BJ (cell line): Measurements from ENCODE around the gene ZSCAN20. TPM values are rescaled to one million over a fixed set of nuclear protein-coding genes. Genes with fewer than 3 reads are reported as not detected.

ENCODE experiments used
- CTCF ChIA-PET: fragments of 350-600 bp; formaldehyde crosslinking; extraction: SDS; loops from one replicate; lab custom pipeline; 2021; ENCODE audit warnings: antibody characterized with exemption, inconsistent platforms; lab: Yijun Ruan, JAX
- POLR2A ChIA-PET: fragments of 300-600 bp; sonication (Branson Sonifier 250); formaldehyde crosslinking; extraction: SDS; loops from one replicate; lab custom pipeline; 2021; ENCODE audit warnings: antibody characterized with exemption; lab: Charles Lee
- DNase-seq: peaks from one replicate; pipeline ENCODE4 v3.0.0-alpha.2; 2011; ENCODE audit warnings: low read depth
- H3K27me3 ChIP-seq: 2 replicates; pipeline ENCODE4 v1.6.0; 2011; ENCODE audit warnings: low read length; ENCODE audit not compliant: control insufficient read depth, insufficient read depth
- H3K36me3 ChIP-seq: 2 replicates; pipeline ENCODE4 v1.5.1; 2011; ENCODE audit warnings: low read length; ENCODE audit not compliant: control insufficient read depth, insufficient read depth
- H3K4me3 ChIP-seq: 2 replicates; pipeline ENCODE4 v1.5.1; 2011; ENCODE audit warnings: low read depth, mild to moderate bottlenecking, control low read depth, low read length
- polyA plus RNA-seq: library from polyadenylated mRNA; depleted of rRNA; stranded (reverse); fragments of >200 nt; gene quantifications from 2 replicates; pipeline ENCODE4 v1.2.3, GENCODE V29; 2011
- TF ChIP-seq, protein P1 (sequence below): IDR thresholded peaks from 2 replicates; pipeline ENCODE4 v1.5.1; 2011; ENCODE audit warnings: low read depth, mild to moderate bottlenecking, control low read depth, inconsistent platforms, low read length, moderate library complexity; ENCODE audit not compliant: insufficient read depth

The ZSCAN20 gene
- polyA plus RNA-seq, 1 experiment = 3.4 TPM

DNA sequence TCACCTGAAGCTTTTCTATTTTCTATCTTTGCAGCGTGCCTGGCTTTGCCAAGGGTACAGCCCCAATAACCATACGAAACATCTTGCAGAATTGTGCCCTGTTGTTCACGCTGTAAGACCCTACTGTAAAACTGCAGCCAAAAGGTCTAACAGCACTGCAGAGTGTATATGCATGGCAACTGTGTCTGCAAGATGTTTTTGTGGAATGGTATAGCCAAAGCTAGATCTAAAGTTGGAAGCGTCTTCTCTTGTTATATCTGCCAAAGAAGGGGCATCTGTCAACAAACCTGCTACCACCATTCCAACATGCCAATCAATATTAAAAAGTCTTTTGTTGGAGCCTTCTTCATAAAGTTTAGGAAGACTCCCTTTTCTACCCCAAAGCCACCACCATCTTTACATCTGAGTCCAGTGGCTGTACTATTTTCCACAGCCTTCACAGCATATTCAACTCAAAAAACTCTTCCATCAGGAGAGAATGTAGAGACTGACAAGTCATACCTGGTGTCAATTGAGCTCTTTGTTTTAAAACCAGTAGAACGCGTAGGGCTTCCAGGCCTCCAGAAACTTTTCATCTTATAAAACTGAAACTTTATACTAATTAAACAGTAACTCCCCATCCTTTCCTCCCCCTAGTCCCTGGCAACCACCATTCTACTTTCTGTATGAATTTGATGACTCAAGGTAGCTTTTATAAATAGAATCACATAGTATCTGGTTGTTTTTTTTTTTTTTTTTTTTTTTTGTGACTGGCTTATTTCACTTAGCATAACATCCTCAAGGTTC lies 40.0 kb downstream of the ZSCAN20 start:
- DNase-seq = no peak
- POLR2A ChIA-PET = no interaction called here
- no peak overlapping the region for H3K4me3 ChIP-seq
- H3K27me3 ChIP-seq = no peaks in the 10 kb centered on the region
- TF ChIP-seq, protein P1, sequence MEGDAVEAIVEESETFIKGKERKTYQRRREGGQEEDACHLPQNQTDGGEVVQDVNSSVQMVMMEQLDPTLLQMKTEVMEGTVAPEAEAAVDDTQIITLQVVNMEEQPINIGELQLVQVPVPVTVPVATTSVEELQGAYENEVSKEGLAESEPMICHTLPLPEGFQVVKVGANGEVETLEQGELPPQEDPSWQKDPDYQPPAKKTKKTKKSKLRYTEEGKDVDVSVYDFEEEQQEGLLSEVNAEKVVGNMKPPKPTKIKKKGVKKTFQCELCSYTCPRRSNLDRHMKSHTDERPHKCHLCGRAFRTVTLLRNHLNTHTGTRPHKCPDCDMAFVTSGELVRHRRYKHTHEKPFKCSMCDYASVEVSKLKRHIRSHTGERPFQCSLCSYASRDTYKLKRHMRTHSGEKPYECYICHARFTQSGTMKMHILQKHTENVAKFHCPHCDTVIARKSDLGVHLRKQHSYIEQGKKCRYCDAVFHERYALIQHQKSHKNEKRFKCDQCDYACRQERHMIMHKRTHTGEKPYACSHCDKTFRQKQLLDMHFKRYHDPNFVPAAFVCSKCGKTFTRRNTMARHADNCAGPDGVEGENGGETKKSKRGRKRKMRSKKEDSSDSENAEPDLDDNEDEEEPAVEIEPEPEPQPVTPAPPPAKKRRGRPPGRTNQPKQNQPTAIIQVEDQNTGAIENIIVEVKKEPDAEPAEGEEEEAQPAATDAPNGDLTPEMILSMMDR = no peak
- CTCF ChIA-PET = interaction anchor here (0.6 to 1.5 kb wide), 3 partner anchors 13 to 25 kb away, joined by 4 to 5 read pairs (median 4); no protein-coding TSS in a partner anchor
- no peaks in the 10 kb centered on the region for H3K36me3 ChIP-seq

DNA sequence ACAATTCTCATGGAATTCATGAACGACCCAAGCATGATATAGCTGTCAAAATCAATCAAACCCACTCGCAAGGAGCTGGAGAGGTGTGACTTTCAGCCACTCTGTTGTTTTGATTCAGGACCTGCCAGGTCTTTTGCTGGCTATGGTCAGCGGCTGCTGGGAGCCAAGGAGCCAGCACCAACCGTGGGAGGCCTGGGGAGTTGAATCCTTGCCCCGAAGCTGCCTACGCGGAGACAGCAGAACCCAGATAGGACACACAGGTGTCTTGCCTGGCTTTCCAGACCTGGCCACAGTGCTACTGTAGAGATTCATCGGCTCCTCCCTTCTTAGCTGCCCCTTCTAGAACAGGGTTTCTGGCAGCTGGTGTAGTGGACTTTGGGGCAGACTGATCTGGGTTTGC lies 42.7 kb downstream of the ZSCAN20 start:
- CTCF ChIA-PET = no interaction called here
- TF ChIP-seq, protein P1 = no peak
- H3K36me3 ChIP-seq = no peaks in the 10 kb centered on the region
- POLR2A ChIA-PET = no interaction called here
- no peak overlapping the region for H3K4me3 ChIP-seq
- H3K27me3 ChIP-seq = no peaks in the 10 kb centered on the region
- DNase-seq = no peak

DNA sequence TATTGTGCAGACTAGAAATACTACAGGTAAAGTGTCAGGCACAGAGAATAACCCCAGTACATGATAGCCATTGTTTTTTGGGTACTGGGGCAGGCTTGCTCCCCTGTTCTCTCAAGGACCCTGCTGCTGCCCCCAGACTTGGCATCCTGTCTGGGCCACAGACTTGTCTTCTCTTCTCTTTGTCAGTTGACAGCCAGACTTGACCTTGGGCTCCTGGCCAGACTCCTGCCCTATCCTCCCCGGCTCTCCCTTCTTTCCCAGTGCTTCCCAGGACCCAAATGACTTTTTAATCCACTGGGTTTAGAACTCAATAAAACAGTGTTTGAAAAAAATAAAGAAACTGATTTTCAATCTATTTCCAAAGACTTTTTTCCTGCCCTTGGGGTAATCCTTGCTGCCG lies 43.2 kb downstream of the ZSCAN20 start:
- DNase-seq = no peak
- Histone ChIP-seq H3K4me3 (no peak overlapping the region), H3K36me3 (no peaks in the 10 kb centered on the region), H3K27me3 (no peaks in the 10 kb centered on the region)
- TF ChIP-seq, protein P1 = no peak
- POLR2A ChIA-PET = no interaction called here
- CTCF ChIA-PET = no interaction called here

DNA sequence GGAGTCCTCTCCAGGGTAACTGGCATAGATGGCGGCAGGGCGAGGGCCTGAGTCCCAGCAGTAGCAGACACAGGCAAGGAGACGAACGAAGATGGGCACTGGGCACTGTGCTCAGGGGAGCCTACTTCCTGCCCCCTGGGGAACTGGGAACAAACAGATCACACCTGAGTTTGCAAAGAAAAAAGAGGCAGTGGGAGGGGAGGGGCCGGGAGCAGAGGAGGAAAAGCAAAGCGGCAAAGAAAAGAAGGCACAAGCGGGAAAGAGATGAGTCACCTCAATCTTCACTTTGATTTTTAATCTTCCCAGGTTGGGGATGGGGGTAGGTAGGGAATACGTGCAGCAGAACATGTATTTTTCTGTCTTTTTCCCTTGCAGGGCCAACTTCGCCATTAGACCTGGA lies 44.0 kb downstream of the ZSCAN20 start:
- Histone ChIP-seq H3K36me3 (no peaks in the 10 kb centered on the region), H3K27me3 (no peaks in the 10 kb centered on the region), H3K4me3 (no peak overlapping the region)
- TF ChIP-seq, protein P1 = no peak
- ChIA-PET CTCF (no interaction called here), POLR2A (no interaction called here)
- no peak for DNase-seq

DNA sequence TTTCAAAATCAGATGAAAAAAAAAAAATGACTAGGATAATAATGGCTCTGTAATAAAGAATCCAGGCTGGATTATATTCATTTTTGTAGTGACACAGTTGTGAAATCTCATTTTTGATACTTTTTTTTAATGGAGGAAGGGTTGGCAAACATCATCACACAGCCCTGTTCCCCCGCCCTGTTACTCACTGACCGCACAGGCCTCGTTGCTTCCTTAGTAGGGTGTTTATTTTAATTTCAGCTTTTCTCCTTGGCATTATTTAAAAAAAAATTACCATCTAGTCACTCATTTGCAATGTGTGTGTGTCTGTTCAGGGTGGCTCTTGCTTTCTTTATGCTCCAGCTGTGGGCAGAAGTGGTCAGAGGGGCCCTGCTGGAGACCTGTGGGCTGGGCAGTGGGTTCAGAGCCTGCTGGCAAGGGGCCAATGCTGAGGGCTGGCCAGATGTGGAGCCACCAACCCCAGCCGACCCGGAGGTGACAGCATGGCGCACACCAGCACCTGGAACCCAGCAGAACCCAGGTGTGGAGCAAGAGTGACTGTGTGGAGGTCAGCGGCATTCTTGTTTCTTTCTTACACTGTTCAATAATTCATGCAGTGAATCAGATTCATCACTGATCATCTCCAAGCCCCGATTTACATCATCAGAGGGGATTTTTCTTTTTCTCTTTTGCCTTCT lies 44.6 kb downstream of the ZSCAN20 start:
- TF ChIP-seq, protein P1 = no peak
- Histone ChIP-seq H3K27me3 (no peaks in the 10 kb centered on the region), H3K36me3 (no peaks in the 10 kb centered on the region), H3K4me3 (no peak overlapping the region)
- ChIA-PET POLR2A (no interaction called here), CTCF (interaction anchor here (1.3 kb wide), 1 partner anchor 9 kb away, joined by 5 read pairs; no protein-coding TSS in a partner anchor)
- DNase-seq = no peak
